ENCODE data around the gene PPP1R9B. TPM values are rescaled to one million over a fixed set of nuclear protein-coding genes. Genes with fewer than 3 reads are reported as not detected.

Gene PPP1R9B, protein sequence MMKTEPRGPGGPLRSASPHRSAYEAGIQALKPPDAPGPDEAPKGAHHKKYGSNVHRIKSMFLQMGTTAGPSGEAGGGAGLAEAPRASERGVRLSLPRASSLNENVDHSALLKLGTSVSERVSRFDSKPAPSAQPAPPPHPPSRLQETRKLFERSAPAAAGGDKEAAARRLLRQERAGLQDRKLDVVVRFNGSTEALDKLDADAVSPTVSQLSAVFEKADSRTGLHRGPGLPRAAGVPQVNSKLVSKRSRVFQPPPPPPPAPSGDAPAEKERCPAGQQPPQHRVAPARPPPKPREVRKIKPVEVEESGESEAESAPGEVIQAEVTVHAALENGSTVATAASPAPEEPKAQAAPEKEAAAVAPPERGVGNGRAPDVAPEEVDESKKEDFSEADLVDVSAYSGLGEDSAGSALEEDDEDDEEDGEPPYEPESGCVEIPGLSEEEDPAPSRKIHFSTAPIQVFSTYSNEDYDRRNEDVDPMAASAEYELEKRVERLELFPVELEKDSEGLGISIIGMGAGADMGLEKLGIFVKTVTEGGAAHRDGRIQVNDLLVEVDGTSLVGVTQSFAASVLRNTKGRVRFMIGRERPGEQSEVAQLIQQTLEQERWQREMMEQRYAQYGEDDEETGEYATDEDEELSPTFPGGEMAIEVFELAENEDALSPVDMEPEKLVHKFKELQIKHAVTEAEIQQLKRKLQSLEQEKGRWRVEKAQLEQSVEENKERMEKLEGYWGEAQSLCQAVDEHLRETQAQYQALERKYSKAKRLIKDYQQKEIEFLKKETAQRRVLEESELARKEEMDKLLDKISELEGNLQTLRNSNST
- total RNA-seq (2021): 23.0 and 25.8 TPM in 2 replicates
- long read RNA-seq, partial matches to known transcripts: 0 of 2 reads
- long read RNA-seq, other reads (novel, unspliced or antisense): 2 of 2 reads

DNA sequence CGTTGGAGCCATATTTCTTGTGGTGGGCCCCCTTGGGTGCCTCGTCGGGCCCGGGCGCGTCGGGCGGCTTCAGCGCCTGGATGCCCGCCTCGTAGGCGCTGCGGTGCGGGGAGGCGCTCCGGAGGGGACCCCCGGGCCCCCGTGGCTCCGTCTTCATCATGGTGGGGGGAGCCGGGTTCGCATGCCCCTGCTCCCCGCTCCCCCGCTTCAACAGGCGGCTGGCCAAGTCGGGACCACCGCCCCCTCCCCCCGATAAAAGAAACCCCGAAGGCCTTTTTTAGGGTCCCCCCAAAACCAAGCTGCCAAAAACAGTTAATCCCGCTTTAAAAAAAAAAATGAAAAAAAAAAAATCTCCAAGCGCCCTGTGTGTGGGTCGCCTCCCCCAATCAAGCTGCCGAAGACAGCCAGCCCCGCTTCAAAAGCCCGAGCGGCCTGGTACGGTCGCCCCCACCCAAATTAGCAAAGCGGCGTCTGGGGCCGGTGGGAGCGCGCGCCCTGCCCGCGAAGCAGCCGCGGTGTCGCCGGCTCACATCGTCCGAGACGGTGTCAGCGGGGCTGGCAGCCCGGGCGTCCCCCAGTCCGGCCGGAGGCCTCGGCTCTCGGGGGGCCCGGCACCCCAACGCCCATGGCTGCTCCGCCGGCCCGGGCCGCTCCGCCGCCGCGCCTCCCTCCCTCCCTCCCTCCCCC is at the start of gene PPP1R9B:
PPP1R9B (minus strand) TSS at position 324 of the 687 bp plus-strand sequence; CDS start at position 160, 164 bp downstream.
- H3T11ph ChIP-seq (ENCODE audit: low read length): no peak within 1 kb of the TSS
- no peak within 1 kb of the TSS for H3K27ac ChIP-seq (ENCODE audit: insufficient read length, low read depth, low read length)
- no peak within 1 kb of the TSS for H2AK5ac ChIP-seq (ENCODE audit: insufficient read length, low read length)
- no peak within 1 kb of the TSS for H3K9ac ChIP-seq (ENCODE audit: extremely low read depth, insufficient read length, low read length)
- H2BK20ac ChIP-seq (ENCODE audit: low read depth, low read length, poor library complexity, severe bottlenecking): no peak within 1 kb of the TSS
- peaks cover 13% of the 10 kb centered on the region for H3K27me3 Mint-ChIP-seq (ENCODE audit: low read depth)
- peak within 1 kb of the TSS; percentile 75 to 88 for H3K4me3 Mint-ChIP-seq
- peaks cover 34 to 50% of the 10 kb centered on the region in 2 experiments for H3K4me1 Mint-ChIP-seq
- peak within 1 kb of the TSS; percentile 1 for H3K18ac ChIP-seq (ENCODE audit: insufficient read length, low read depth, low read length)
- H3K9me3 Mint-ChIP-seq: no peaks in the 10 kb centered on the region
- peaks cover 3% of the 10 kb centered on the region for H4K20me1 ChIP-seq (ENCODE audit: control insufficient read depth, insufficient read depth, insufficient read length)
- no peak within 1 kb of the TSS for H4K8ac ChIP-seq (replicated peaks; ENCODE audit: insufficient read length, low read depth, low read length)
- H3K9me3 ChIP-seq (ENCODE audit: control insufficient read depth, low read depth, low read length): no peaks in the 10 kb centered on the region
- H4K5ac ChIP-seq (ENCODE audit: insufficient read length, low read depth, low read length): no peak within 1 kb of the TSS
- TF ChIP-seq, protein P1, sequence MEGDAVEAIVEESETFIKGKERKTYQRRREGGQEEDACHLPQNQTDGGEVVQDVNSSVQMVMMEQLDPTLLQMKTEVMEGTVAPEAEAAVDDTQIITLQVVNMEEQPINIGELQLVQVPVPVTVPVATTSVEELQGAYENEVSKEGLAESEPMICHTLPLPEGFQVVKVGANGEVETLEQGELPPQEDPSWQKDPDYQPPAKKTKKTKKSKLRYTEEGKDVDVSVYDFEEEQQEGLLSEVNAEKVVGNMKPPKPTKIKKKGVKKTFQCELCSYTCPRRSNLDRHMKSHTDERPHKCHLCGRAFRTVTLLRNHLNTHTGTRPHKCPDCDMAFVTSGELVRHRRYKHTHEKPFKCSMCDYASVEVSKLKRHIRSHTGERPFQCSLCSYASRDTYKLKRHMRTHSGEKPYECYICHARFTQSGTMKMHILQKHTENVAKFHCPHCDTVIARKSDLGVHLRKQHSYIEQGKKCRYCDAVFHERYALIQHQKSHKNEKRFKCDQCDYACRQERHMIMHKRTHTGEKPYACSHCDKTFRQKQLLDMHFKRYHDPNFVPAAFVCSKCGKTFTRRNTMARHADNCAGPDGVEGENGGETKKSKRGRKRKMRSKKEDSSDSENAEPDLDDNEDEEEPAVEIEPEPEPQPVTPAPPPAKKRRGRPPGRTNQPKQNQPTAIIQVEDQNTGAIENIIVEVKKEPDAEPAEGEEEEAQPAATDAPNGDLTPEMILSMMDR (conservative IDR thresholded peaks at IDR 0.05): no peak
- H4K91ac ChIP-seq (ENCODE audit: insufficient read length, low read depth, low read length): no peak within 1 kb of the TSS
- H2AFZ ChIP-seq (ENCODE audit: low read length): no peak within 1 kb of the TSS
- peak within 1 kb of the TSS; percentile 78 for H3K4me2 ChIP-seq (ENCODE audit: insufficient read depth, insufficient read length, low read length)
- no peak within 1 kb of the TSS for H2BK5ac ChIP-seq (ENCODE audit: insufficient read length, low read length)
- H3K23me2 ChIP-seq (ENCODE audit: insufficient read length, low read depth, low read length, poor library complexity, severe bottlenecking): peaks cover 25% of the 10 kb centered on the region
- H3K56ac ChIP-seq (ENCODE audit: insufficient read length, low read depth, low read length): no peak within 1 kb of the TSS
- H2BK12ac ChIP-seq (ENCODE audit: insufficient read length, low read depth, low read length): no peak within 1 kb of the TSS
- H2BK15ac ChIP-seq (ENCODE audit: low read depth, low read length): no peak within 1 kb of the TSS
- no peaks in the 10 kb centered on the region for H3K79me2 ChIP-seq (ENCODE audit: insufficient read depth, low read length)
- peaks cover 0 to 2% (median 0%) of the 10 kb centered on the region in 3 experiments; a peak in 1 of 7 replicates for H3K36me3 Mint-ChIP-seq (ENCODE audit: insufficient read depth in 1 of 3, low read depth in 3 of 3)
- peaks cover 4% of the 10 kb centered on the region; the same call in 1 of the 2 replicates for H3K4me1 ChIP-seq (ENCODE audit: insufficient read depth, low read length)
- peak within 1 kb of the TSS in 2 of 3 experiments; percentile 75 to 80; a peak in 3 of 7 replicates for H3K27ac Mint-ChIP-seq
- H2BK120ac ChIP-seq (ENCODE audit: low read depth, low read length, poor library complexity, severe bottlenecking): no peak within 1 kb of the TSS
- no peak within 1 kb of the TSS for H3K14ac ChIP-seq (ENCODE audit: insufficient read depth, low read length)
- DNase-seq: no peak
- no peaks in the 10 kb centered on the region; the same call in 1 of the 2 replicates for H3K27me3 ChIP-seq (ENCODE audit: insufficient read depth, low read length)
- WGBS (ENCODE audit: extremely low coverage, insufficient read length, low lambda C conversion rate): no CpG with 5 or more reads among the region's 69 CpGs
- H3K79me1 ChIP-seq (ENCODE audit: insufficient read depth, low read depth, low read length, poor library complexity, severe bottlenecking): no peaks in the 10 kb centered on the region
- no peak within 1 kb of the TSS for H3K4ac ChIP-seq (ENCODE audit: low read depth, low read length)
- no peak within 1 kb of the TSS for H3K23ac ChIP-seq (ENCODE audit: insufficient read length, low read depth, low read length)
